NCI-H2227 treated with DMSO at 0.1 percent for 48 hours (cell line): ENCODE results near the gene EDDM13.
A peak's percentile ranks its signal among the peaks of the same experiment; 100 is the strongest.
"Not testable (repeated sequence)": the region's sequence is repeated elsewhere in the genome, so short reads cannot be mapped to it uniquely, and the experiment has no call there.

ENCODE experiments used
- DNase-seq: peaks from one replicate; lab custom pipeline; 2025; lab: John Stamatoyannopoulos, UW

Gene EDDM13

DNA sequence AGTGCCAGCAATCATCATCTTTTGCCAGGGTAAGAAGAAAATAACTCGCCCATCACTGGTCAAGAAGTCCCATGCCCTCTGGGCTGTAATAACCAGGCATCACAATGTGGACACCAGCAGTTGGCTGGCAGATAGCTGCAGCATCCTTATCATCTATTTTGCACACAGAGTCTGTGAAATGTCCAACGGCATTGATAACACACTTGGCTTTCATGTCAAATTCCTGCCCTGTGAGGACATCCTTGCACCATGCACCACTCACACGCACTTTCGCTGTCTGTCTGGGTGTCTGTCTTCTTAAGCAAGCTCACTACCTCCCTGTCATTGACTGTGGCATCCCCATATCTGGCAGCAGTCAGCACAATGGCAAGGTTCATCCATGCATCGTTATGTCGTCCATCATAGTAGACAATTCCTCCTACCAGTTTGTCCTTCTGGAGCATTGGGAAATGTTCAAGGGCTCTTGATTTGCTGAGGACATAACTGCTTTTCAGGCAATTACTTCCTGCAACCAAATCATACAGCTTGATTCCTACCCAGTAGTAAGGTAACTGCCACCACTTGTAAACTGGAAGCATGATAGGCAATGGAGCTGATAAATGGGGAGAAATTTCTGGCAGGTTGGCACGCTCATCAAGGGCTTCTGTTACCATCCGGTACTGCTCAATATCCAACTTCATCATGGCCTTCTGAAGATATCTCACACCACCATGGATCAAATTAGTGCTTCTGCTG, 48.9 kb downstream of the EDDM13 start:
- DNase-seq = no peak

DNA sequence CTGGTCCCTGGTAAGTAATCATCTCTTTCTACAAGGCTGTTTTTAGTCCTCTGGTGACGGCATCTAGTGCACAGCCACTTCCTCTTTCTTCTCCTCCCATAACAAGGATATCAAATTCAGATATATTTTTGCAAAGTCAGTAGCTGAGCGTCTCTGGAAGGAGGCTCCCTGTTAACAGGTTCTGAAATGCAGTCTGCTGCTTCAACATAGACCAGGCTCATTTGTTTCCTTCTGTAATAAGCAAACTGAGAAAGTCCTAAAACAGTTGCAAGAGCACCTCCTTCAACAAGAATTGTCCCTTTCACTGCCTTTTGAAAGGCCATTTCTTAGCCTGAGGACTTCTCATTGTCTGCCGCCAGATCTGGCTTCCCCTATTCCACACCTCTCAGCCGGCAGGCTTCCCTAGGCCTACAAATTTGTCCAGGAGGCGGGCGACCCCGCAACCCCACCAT, 49.5 kb downstream of the EDDM13 start:
- DNase-seq = no peak

DNA sequence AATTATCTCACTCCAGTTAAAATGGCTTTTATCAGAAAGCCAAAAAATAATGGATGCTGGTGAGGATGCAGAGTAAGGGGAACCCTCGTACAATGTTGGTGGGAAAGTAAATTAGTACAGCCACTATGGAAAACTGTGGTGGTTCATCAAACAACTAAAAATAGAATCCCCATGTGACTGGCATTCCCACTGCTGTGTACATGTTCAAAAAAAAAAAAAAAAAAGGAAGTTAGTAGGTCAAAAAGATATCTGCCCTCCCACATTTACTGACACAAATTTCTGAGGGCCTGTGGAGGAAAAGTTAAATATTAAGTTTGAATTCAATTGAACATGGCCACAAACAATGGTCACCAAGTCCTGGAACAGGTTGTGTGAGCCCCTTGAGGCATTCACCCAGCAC, 51.9 kb downstream of the EDDM13 start:
- no peak for DNase-seq

DNA sequence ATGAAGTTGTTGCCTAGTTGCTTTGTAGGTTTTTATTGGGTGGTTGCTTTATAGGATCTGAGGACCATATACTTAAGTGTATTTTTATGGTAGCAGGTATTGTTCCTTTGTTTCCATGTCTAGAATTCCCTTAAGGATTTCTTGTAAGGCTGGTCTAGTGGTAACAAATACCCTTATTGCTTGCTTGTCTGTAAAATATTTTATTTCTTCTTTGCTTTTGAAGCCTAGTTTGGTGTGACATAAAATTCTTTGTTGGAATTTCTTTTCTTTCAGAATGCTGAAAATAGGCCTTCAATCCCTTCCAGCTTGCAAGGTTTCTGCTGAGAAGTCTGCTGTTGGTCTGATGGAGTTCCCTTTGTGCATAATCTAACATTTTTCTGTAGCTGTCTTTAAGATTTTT, 60.1 kb downstream of the EDDM13 start:
- no peak for DNase-seq

DNA sequence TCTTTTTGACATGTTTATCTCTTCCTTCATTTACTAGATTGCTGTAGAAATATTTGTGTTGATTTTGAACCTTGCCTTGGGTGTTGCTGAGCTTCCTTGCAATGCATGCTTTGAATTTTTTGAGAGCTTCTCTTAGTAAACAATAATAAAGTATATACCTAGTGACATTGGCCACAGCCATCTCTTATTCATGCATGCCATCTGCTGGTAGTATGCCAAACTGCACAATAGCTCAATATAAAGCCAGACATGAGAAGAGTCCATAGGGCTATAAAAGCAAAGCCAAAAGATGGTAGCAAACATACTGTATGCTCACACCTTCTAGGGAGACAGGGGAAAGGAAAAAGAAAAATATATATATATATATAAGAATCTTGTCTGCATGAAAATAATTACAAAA, 61.0 kb downstream of the EDDM13 start:
- DNase-seq = peak; percentile 70

DNA sequence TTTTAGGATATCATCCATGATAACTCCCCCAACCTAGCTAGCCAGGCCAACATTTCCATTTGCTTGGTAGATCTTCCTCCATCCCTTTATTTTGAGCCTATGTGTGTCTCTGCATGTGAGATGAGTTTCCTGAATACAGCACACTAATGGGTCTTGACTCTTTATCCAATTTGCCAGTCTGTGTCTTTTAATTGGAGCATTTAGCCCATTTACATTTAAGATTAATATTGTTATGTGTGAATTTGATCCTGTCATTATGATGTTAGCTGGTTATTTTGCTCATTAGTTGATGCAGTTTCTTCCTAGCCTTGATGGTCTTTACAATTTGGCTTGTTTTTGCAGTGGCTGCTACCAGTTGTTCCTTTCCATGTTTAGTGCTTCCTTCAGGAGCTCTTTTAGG, 62.8 kb downstream of the EDDM13 start:
- DNase-seq = not testable (repeated sequence)

DNA sequence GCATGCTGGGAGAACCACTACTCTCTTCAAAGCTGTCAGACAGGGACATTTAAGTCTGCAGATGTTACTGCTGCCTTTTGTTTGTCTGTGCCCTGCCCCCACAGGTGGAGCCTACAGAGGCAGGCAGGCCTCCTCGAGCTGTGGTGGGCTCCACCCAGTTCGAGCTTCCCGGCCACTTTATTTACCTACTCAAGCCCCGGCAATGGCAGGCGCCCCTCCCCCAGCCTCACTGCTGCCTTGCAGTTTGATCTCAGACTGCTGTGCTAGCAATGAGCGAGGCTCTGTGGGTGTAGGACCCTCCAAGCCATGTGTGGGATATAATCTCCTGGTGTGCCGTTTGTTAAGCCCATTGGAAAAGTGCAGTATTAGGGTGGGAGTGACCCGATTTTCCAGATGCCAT, 64.5 kb downstream of the EDDM13 start:
- not testable (repeated sequence) for DNase-seq

DNA sequence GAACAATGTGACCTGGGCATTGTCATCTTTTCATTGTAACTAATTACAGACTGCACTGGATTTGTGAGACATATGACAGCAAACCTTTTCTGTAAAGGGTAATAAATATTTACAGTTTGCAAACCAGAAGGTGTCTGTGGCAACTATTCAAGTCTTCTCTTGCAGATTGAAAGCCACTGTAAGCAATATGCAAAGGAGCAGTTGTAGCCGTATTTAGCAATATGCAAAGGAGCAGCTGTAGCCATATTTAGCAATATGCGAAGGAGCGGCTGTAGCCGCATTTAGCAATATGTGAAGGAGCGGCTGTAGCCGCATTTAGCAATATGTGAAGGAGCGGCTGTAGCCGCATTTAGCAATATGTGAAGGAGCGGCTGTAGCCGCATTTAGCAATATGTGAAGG, 66.5 kb downstream of the EDDM13 start:
- not testable (repeated sequence) for DNase-seq

DNA sequence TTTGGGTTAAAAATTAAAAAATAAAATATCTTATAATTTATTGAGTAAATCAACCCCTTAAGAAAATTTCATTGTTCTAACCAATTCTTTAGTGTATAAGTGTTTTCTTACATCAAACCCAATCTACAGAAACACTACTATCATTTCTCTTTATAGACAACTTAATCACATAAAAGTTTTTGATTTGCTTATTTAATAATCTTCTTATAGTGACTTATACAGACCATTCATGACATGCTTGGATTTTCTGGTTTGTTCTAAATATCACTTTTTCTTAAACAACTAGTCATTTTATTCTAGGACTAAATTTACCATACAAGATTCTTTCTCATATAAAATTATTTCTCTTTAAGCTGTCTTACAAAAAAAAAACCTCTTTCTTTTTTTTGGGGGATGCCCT, 69.4 kb downstream of the EDDM13 start:
- DNase-seq = no peak

DNA sequence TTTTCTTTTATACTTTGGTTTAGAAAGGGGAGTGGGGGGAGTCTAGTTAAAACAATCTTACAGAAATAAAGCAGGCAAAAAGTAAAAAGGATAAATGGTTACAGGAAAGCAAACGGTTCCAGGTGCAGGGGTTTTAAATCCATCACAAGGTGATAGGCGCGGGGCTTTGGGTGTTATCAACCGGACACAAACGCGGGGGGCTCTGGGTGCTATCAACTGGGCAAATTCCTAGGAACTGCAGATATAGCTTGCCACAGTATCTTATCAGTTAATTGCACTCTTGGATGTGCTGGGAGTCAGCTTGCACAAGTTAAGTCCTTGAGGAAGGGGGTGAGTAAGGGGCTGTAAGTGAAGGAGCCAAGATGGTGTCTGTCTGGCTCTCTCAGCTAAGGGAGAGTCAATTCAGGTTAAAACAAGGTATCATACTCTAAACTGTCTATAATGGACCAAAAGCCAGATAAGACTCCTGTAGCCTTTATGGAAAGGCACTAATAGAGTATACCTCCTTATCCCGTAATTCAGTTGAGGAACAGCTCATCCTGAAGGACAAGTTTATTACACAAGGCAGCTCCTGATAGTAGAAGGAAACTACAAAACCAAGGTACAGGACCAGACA, 74.7 kb downstream of the EDDM13 start:
- no peak for DNase-seq

DNA sequence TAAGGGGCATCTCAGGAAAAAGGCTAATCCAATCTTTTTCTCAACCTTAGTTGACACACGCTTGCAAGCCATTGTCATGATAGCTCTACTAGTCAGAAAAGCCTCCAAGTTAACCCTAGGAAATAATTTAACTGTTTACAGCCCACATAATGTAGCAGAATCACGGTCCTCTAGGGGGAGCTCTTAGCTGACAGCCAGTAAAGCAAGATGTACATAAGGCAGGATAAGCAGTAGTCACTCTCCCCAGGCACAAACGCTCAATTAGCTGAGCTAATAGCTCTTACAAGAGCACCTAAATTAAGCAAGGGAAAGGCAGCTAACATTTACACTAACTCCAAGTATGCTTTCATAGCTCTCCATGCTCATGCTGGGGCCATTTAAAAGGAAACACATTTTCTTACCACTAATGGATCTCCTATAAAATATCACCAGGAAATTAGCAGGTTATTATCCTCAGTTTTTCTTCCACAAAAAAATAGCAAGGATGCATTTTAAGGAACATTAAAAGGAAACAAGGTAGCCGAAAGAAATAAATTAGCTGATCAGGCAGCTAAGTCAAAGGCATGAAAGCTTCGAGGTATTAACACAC, 75.8 kb downstream of the EDDM13 start:
- no peak for DNase-seq

DNA sequence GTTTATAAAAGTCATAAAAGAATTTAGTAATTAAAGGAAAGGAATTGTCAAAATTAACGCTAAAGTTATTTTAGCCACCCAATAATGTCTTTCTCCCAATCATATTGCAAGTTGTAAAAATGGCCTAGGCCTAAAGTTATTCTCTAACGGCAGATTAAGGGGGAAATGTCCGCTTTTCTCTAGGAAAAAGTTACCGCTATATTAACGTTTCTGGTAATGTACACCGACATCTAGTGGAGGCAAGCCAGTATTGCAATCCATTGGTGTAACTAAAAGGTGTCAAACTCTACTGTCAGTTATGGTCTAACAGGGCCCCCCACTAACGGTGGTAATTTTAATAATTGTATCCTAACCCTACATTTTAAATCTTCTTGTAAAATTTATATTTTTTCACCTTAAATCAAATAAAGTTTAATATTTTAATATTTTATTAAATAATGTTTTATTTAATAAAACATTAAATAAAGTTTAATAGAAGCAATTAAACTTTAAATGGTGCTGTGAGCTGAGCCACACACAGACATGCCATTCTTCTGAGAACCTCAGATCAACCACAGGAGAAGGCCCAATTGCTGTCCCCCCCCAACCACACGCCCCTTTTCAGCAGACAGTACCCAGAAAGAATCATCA, 78.0 kb downstream of the EDDM13 start:
- DNase-seq = peak; percentile 60

DNA sequence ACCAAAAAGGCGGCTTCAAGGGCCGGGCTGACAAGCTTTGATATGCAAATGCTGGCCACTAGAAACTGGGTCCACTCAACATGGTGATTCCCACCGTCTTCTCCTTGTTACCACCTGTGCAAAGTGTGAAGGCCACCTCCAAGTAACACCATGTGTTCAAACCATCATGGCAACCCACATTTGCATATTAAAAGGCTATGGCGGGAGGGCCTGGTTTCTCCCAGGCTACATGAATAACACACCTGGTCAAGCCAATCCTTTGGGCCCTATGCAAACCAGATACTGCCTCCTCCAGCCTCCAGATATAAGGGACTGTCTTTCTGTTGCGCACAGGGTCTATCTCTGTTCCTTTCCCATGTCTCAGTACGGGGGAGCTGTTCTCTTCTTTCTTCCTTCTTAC, 78.7 kb downstream of the EDDM13 start:
- no peak for DNase-seq

DNA sequence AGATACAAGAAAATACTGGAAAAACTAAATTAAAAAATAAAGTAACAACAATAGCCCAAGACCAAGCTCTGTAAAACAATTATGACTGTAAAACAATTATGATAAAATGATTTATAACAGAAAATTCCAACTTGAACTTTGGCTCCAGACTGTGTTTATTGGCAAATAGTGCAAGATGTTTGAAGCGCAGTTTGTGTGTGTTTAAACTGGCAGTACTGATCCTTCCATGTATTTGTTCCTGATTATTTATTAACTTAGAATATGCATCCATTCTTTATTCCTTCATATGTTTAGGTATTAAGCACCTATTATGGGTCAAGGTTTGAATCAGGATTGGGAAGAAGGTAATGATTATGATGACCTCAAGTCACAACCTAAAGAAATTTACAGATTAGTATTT, 83.0 kb downstream of the EDDM13 start:
- DNase-seq = no peak

DNA sequence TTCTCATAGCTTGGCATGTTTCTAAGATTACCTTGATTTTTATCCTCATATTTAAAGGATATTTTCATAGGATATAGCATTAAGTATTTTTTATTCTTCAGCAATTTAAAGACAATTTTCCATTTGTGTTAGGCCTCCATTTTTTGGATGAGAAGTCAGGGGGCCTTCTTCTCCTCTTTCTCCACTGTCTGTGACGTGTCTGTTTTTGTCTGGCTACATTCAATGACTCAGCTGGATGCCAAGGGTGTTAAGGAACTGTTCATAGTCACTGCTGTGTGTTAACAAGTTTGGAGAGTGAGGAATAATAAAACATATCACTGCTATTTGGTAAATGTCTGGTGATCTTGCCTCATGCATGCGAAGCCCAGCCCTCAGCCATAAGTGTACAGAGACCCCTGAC, 84.4 kb downstream of the EDDM13 start:
- no peak for DNase-seq
